GM19193 (cell line): ENCODE measurements around the gene IQSEC1.

ENCODE experiments used
- POLR2A ChIP-seq: IDR thresholded peaks from 4 replicates; pipeline ENCODE4 v1.6.1; 2011; ENCODE audit not compliant: insufficient read depth, insufficient read length; ENCODE audit errors: extremely low read depth

The IQSEC1 gene

DNA sequence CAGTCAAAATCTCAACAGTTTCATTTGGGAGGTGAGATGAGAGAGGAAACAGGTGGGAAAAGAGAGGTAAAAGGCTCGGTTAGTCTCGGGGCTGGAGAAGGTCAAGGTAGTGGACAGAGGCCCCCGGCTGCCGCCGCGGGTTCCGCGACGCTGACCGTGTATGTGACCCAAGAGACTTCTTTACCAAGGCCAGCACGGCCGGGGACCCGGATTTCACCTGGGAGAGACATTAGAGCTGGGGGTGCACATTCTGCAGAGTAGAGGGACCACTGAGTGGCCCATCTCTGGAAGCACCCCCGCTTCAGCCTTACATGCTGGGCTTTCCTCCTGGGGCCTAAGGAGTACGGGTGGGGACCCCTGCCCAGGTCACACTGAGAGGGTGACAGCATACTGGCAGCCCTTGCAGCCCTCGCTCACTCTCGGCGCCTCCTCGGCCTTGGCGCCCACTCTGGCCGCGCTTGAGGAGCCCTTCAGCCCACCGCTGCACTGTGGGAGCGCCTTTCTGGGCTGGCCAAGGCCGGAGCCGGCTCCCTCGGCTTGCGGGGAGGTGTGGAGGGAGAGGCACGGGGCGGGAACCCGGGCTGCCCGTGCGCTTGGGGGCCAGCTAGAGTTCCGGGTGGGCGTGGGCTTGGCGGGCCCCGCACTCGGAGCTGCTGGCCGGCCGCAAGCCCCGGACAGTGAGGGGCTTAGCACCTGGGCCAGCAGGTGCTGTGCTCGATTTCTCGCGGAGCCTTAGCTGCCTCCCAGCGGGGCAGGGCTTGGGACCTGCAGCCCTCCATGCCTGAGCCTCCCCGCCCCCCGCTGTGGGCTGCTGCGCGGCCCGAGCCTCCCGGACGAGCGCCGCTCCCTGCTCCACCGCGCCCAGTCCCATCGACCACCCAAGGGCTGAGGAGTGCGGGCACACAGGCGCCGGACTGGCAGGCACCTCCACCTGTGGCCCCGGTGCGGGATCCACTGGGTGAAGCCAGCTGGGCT lies 190.6 kb downstream of the IQSEC1 start:
- no peak for TF ChIP-seq POLR2A

DNA sequence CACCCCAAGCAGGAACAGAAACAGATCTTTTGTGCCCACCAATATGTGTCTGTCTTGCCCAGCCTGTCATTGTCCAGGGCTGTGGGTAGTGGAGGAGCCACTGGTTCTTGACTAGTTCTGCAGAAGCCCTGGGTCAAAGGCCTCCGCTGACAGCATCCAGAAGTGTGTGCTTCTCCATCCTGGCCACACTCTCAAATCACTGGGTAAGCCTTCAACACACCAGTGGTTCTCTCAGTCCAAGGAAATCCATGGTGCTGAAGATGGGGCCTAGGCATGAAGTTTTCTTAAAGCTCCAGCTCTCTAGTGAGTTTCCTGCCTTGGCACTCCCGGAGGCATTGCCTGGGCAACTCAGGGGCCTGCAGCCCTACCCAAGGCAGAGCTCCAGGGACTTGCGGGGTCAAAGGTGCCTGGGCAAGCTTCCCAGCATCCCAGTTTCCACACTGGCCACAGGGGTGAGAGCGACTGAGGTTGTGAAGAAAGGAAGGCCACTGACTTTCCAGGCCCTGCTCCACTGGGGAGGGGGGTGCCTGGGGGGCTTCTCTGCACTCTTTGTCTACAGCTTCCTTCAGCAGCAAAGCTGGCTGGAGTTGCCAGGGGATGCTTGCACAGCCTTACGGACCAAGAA lies 193.9 kb downstream of the IQSEC1 start:
- TF ChIP-seq POLR2A: no peak

DNA sequence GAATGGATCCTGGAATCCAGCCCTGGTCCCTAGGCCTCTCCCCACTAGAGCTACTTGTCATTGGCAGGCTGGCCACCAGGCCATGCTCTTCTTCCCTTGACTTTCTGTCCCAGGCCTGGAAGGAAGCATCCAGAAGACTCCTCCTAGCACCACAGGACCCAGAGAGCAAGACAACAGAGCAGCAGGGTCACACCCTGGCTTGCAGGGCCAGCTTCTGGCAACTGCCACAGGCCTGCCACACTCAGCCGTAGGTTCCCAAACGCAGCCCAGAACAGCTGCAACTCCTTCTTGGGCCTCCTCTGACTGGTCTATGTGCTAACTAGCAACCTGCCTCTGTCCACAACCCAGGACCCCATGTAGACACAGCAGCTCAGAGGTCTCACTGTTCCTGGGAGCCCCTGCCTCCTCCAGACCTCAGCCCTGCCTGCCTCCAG lies 195.1 kb downstream of the IQSEC1 start:
- no peak for TF ChIP-seq POLR2A

GRCh38 chr3:12877040-12877439 lies 196.2 kb downstream of the IQSEC1 start:
- TF ChIP-seq POLR2A: no peak

- no peak for TF ChIP-seq POLR2A
Observed at GRCh38 chr3:12875857-12876836, 197.1 kb downstream of the IQSEC1 start.

DNA sequence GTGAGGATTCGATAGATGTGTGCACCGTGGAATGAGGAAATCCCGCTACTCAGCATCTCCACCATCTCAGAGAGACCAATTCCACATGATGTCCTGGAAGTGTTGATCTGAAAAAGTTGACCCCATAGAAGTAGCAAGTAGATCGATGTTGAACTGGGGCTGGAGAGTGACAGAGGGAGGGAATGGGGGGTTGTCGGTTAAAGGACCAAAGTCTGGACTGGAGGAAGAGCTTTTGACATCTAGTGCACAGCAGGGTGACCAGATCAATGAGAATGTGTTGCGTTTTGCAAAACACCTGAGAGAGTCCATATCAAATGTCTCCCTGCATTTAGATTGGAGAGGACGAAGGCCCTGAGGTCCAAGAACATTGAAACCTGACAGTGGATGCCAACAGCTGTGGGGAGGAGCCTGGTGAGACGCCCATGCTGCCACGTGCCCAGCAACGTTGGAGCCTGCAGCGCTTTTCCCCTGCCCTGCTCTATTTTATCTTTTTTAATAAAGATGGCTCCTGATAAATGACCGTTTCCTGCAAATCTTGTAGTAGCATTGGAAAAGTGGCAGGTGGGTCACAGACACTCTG lies 201.7 kb downstream of the IQSEC1 start:
- TF ChIP-seq POLR2A: no peak

GRCh38 chr3:12870942-12871341 lies 202.3 kb downstream of the IQSEC1 start:
- TF ChIP-seq POLR2A: no peak

DNA sequence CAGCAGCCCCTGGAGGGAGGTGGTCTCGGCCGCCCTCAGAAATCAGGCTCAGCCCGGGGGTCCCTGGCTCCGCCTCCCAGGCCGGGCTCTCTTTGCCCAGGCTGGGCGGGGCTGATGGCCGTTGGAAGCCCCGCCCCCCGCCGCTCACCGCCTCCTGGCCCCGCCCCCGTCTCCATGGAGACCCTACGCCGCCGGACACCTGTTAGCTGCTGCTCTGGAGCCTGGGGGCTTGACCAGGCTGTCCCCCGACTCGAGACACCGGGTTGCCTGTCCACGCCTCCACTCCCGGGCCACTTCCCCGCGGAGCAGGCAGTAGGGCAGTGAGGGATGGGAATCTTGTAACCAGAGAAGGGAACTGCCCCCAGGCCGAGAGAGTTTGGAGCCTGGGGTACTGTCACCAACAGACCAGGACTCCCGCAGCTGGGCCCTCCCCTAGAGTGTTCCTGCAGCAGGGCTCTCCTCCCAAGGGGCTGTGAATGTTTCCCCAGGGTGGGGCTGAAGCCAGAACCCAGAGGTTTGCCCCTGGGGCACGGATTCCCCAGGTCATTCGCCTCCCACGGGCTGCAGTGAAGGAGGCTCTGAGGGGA lies 204.1 kb downstream of the IQSEC1 start:
- TF ChIP-seq POLR2A: no peak

DNA sequence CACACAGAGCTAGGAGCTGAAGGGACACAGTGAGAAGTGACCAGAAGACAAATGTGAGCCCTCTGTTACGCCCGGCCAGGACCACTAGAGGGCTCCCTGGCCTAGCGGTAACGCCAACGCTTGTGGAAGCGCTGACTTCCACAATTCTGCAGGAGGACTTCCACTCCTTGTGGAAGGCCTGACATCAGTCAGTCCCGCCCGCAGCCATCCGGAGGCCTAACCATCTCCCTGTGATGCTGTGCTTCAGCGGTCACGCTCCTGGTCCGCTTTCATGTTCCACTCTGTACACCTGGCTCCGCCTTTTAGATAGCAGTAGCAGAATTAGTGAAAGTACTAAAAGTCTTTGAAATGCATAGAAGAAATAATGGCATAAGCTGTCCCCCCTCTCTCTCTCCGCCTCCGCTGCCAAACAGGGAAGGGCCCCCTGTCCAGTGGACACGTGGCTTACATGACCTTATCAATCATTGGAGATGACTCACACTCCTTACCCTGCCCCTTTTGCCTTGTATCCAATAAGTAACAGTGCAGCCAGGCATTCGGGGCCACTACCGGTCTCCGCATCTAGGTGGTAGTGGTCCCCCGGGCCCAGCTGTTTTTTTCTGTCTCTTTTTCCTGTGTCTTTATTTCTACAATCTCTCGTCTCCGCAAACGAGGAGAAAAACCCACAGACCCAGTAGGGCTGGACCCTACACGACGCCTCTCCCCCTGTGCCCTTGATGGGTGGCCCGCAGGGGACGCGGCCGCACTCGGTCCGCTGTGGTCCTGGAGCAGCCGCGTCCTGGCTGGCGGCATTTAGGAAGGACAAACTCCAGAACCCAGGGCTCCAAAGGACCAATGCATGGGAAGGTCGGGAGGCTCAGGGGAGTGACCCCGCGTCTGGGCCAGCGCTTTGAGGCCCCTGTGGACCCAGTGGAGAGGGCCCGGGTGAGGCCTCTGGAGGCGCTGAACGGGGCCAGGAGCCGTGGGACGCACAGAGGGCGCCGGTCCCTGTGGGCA lies 204.9 kb downstream of the IQSEC1 start:
- TF ChIP-seq POLR2A: no peak

DNA sequence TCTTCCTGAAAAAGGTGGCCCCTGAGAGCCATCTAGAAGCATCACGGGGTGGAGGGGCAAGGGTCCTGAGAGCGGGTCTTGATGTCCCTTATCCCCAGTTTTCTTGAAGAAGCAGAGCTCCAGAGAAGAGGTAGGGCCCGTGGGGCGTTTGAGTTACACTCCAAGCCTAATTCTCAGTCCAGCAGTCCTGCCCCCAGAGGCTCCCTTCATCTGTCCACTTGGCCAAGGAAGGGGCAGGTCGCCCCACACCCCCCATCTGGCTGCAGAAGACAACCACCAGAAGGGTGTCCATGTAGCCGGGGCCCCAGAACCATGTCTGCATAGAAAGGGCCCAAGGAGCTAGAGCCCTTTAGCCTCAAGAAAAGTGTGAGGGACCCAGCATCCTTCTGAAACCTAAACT lies 206.4 kb downstream of the IQSEC1 start:
- TF ChIP-seq POLR2A: no peak

DNA sequence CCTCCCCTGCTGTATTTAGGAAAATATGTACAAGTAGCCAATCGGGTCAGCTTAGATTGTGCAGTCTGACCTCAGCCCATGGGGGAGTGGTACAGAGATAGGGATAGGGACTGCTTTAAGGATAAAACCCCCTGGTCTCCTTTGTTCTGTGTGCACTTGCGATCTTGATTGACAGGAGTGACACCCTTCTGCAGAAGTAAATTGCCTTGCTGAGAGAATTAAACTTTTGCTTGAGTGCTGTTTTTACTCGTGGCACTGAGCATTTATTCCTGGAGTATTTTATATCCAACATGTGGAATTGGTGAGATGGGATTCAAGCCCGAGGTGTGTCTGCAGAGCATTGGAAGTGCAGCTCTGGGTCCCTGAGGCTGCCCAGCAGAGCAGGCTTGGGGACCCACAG lies 208.0 kb downstream of the IQSEC1 start:
- TF ChIP-seq POLR2A: no peak

DNA sequence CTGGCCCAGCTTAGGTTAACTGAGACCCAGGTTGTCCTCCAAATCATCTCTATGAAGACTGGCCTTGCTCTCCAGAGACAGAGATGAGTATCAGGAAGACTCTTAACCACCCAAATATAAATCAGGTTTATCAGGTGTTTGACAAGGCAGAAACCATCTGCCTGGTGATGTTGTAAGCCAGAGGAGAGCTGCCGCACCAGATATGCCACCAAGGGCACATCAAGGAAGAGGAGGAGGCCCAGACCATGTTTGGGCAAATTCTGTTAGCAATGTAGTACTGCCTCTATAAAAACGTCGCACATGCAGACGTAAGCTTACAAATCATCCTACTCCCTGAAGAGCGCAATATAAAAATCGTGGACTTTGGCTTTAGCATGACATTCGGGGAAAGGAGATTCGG lies 210.8 kb downstream of the IQSEC1 start:
- TF ChIP-seq POLR2A: no peak

DNA sequence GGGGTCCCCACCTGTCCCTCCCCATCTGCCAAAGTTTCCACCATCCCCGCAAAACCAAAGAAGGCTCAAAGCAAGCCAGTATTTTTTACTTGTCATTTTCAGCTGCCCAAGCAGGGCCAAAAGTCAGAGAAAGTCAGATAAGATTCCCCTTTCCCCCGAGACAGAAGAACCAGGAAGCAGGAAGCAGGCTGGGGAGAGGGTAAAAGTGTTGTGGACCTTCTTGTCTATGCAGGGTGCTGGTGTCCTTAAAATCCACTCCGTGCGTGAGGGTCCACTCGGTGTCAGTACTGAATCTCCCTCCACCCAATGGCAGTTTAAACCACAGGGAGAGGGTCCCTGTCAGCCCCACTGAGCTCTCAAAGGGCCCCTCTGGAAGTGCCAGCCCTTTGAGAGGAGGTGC lies 211.6 kb downstream of the IQSEC1 start:
- TF ChIP-seq POLR2A: no peak
